A673 (cell line): ENCODE measurements around the gene CHST15. TPM values are rescaled to one million over a fixed set of nuclear protein-coding genes. Genes with fewer than 3 reads are reported as not detected.

Experiments
- BruUV-seq: library from RNA; stranded (reverse); fragments of 400-500 nt; replicated peaks from 2 replicates; lab custom pipeline; 2021; lab: Mats Ljungman, UMichigan
- CTCF ChIA-PET: fragments of 300-600 bp; sonication (Branson Sonifier 250); formaldehyde crosslinking; loops from one replicate; lab custom pipeline; 2022; ENCODE audit warnings: antibody characterized with exemption; lab: Charles Lee
- POLR2A ChIA-PET: fragments of 300-600 bp; sonication (Branson Sonifier 250); formaldehyde crosslinking; loops from one replicate; lab custom pipeline; 2022; ENCODE audit warnings: antibody characterized with exemption; ENCODE audit not compliant: low non-redundant PET; lab: Charles Lee
- DNase-seq: peaks from one replicate; pipeline ENCODE4 v3.0.0-alpha.2; 2015; ENCODE audit warnings: low spot score
- H3K27ac ChIP-seq: fragments of 200-600 bp; sonication (generic); 2 replicates; pipeline ENCODE4 v1.5.1; 2016; ENCODE audit warnings: mixed run types, low read depth, mild to moderate bottlenecking, mixed read lengths, antibody characterized with exemption, low read length; ENCODE audit not compliant: poor library complexity, severe bottlenecking
- H3K27me3 ChIP-seq: fragments of 200-600 bp; sonication (generic); replicated peaks from 2 replicates; pipeline ENCODE4 v1.6.1; 2017; ENCODE audit warnings: mixed run types, low read depth, mild to moderate bottlenecking, mixed read lengths, antibody characterized with exemption, low read length; ENCODE audit not compliant: insufficient read depth, poor library complexity
- H3K36me3 ChIP-seq: fragments of 200-600 bp; sonication (generic); 2 replicates; pipeline ENCODE4 v1.6.1; 2016; ENCODE audit warnings: mixed run types, mild to moderate bottlenecking, mixed read lengths, antibody characterized with exemption, low read length; ENCODE audit not compliant: insufficient read depth, poor library complexity, severe bottlenecking
- H3K4me1 ChIP-seq: fragments of 200-600 bp; sonication (generic); 2 replicates; pipeline ENCODE4 v1.6.1; 2017; ENCODE audit warnings: mixed run types, mild to moderate bottlenecking, mixed read lengths, antibody characterized with exemption, low read length; ENCODE audit not compliant: insufficient read depth, poor library complexity, severe bottlenecking
- H3K4me3 ChIP-seq: fragments of 200-600 bp; sonication (generic); 2 replicates; pipeline ENCODE4 v1.5.1; 2016; ENCODE audit warnings: low read depth, mixed run types, mild to moderate bottlenecking, mixed read lengths, low read length; ENCODE audit not compliant: poor library complexity, severe bottlenecking
- H3K9me3 ChIP-seq: fragments of 200-600 bp; sonication (generic); 2 replicates; pipeline ENCODE4 v1.6.1; 2016; ENCODE audit warnings: mixed run types, low read depth, mild to moderate bottlenecking, mixed read lengths, antibody characterized with exemption, low read length; ENCODE audit not compliant: poor library complexity, severe bottlenecking
- EZH2 ChIP-seq: fragments of 200-600 bp; sonication (generic); IDR thresholded peaks from 2 replicates; pipeline ENCODE4 v1.6.1; 2017; ENCODE audit warnings: borderline replicate concordance, low read depth, mild to moderate bottlenecking, mixed read lengths, antibody characterized with exemption, low read length; ENCODE audit not compliant: poor library complexity, severe bottlenecking
- intact Hi-C: fragments of 100-400 bp; cut with micrococcal nuclease; formaldehyde crosslinking; loops from one replicate; pipeline ENCODE4 v1.10.0; 2022; ENCODE audit not compliant: unreplicated experiment
- total RNA-seq: library from RNA; stranded (reverse); gene quantifications from 2 replicates; pipeline ENCODE4 v1.2.3, GENCODE V29; 2021
- TF ChIP-seq, protein P1 (sequence below): fragments of 300-800, 200-600 bp; sonication (generic); conservative IDR thresholded peaks from 2 replicates; pipeline ENCODE4 v1.5.1; 2017; ENCODE audit warnings: low read depth, mild to moderate bottlenecking, antibody characterized with exemption, low read length, moderate library complexity, mixed read lengths

The CHST15 gene
- total RNA-seq, 1 experiment from 2014 or later, result 1.7 TPM

DNA sequence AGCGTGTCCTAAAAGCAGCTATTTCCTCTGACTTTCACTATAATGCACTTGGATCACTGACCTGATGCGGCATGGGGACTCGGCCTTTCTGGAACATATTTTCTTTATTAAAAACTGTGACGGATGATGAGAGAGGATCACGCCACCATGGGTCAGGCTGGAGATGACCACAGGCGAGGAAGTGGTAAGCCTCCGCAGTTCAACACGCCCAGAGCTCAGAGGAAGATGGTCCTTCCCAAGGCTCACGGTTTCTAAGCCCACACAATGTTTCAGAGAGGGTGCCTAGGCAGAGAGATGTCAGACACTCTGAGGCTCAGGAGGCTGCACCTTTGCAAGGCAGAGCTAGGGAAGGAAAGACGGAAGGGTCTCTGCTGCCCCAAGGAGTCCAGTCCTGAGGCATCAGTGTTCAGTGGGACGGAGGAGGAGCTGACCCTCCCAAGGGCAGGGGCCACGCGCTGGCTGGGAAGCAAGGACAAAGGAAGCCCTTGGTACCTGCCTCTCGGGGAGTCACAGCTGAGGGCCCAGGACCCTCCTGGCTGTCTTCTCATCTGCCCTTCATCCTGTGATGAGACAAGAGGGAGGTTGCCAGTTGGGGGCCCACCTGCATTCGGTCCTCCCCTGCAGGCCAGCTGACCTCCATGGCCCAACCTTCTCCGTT lies 9.5 kb downstream of the CHST15 start:
- intact Hi-C loops, result no loop called here
- Histone ChIP-seq H3K4me1 (no peaks in the 10 kb centered on the region), H3K27ac (no peak overlapping the region), H3K4me3 (no peak overlapping the region), H3K9me3 (no peaks in the 10 kb centered on the region), H3K27me3 (no peaks in the 10 kb centered on the region), H3K36me3 (no peaks in the 10 kb centered on the region)
- ChIA-PET POLR2A (no interaction called here), CTCF (no interaction called here)
- BruUV-seq, result no TSS peak
- TF ChIP-seq EZH2, result no peak
- TF ChIP-seq, protein P1, sequence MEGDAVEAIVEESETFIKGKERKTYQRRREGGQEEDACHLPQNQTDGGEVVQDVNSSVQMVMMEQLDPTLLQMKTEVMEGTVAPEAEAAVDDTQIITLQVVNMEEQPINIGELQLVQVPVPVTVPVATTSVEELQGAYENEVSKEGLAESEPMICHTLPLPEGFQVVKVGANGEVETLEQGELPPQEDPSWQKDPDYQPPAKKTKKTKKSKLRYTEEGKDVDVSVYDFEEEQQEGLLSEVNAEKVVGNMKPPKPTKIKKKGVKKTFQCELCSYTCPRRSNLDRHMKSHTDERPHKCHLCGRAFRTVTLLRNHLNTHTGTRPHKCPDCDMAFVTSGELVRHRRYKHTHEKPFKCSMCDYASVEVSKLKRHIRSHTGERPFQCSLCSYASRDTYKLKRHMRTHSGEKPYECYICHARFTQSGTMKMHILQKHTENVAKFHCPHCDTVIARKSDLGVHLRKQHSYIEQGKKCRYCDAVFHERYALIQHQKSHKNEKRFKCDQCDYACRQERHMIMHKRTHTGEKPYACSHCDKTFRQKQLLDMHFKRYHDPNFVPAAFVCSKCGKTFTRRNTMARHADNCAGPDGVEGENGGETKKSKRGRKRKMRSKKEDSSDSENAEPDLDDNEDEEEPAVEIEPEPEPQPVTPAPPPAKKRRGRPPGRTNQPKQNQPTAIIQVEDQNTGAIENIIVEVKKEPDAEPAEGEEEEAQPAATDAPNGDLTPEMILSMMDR, result no peak
- DNase-seq, result no peak

DNA sequence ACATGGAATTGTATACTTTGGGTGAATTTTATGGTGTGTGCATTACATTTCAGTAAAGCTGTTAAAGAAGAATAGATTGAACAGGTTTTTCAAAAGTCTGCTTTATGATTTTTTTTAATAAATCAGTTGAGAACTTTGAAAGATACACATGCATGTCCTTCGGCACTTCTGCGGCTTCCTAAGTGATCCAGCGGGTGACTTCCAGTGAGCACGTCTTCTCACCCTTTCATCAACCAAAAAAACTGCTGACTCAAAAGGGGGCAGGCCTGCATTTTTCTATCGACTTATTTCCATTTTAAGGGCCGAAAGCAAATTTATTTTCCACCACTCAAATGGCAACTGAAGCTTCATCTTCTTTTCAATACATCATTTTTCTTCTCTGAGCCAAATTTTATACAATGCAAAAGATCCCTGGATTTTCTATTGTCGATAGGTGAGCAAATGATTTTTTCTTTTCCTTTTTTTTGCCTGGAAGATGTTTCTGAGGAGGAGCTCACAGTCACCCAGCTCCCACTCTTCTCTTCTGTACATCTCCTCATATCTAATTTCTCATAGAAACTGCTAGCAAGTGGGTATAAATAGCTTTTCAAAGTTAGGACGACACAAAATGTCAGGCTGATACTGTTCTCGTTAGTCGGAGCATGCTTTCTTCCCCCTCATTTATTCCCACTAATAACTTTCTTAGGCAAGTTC lies 10.2 kb downstream of the CHST15 start:
- no TSS peak for BruUV-seq
- ChIA-PET CTCF (no interaction called here), POLR2A (no interaction called here)
- no peak for TF ChIP-seq EZH2
- TF ChIP-seq, protein P1, result no peak
- DNase-seq, result no peak
- Histone ChIP-seq H3K36me3 (no peaks in the 10 kb centered on the region), H3K4me3 (no peak overlapping the region), H3K9me3 (no peaks in the 10 kb centered on the region), H3K4me1 (no peaks in the 10 kb centered on the region), H3K27me3 (no peaks in the 10 kb centered on the region), H3K27ac (no peak overlapping the region)
- intact Hi-C loops, result no loop called here

DNA sequence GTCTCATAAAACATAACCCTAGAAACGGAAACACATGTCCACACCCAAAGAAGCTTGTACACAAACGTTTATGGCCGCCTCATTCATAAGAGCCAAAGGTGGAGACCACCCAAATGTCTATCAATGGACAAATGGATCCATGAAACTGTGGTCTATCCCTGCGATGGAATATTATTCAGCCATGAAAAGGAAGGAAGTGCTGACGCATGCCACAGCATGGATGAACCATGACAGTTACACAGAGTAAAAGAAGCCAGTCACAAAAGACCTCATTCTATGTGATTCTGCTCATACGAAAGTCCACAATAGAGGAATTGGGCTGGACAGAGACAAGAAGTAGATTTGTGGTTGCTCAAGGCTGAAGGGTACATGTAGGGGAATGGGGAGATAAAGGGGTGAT lies 10.8 kb downstream of the CHST15 start:
- no peaks in the 10 kb centered on the region for H3K9me3 ChIP-seq
- no peak overlapping the region for H3K27ac ChIP-seq
- no peaks in the 10 kb centered on the region for H3K36me3 ChIP-seq
- ChIA-PET POLR2A (no interaction called here), CTCF (no interaction called here)
- H3K4me1 ChIP-seq, result no peaks in the 10 kb centered on the region
- BruUV-seq, result no TSS peak
- H3K4me3 ChIP-seq, result no peak overlapping the region
- no peaks in the 10 kb centered on the region for H3K27me3 ChIP-seq
- intact Hi-C loops, result no loop called here
- DNase-seq, result no peak
- no peak for TF ChIP-seq EZH2
- TF ChIP-seq, protein P1, result no peak
